Mammary epithelial cell (primary cell): ENCODE data around the gene RCC1.

Experiments
- CTCF ChIP-seq, 2 donors: IDR thresholded peaks in 1 of 2; conservative IDR thresholded peaks in 1 of 2; 2 replicates each; pipeline ENCODE4 v1.5.1; 2011 to 2012; ENCODE audit warnings: inconsistent platforms in 2 of 2, low read length in 2 of 2, mild to moderate bottlenecking in 2 of 2, control low read depth in 1 of 2, low read depth in 1 of 2; ENCODE audit not compliant: insufficient read depth in 1 of 2; ENCODE audit errors: extremely low read depth in 1 of 2
- EZH2 ChIP-seq: IDR thresholded peaks from 2 replicates; pipeline ENCODE4 v1.6.1; 2012; ENCODE audit warnings: low read length, inconsistent platforms, borderline replicate concordance

- TF ChIP-seq EZH2 (no peak), CTCF (conservative IDR thresholded peaks at IDR 0.05 in 1 of 2, IDR thresholded peaks at IDR 0.05 in 1 of 2; ENCODE audit: extremely low read depth in 1 of 2, insufficient read depth in 1 of 2, low read depth in 1 of 2, low read length in 2 of 2) (no peak)
Observed at GRCh38 chr1:28482138-28482537, 23.7 kb upstream of the RCC1 start.
